Liver (tissue), 9 donors: ENCODE data around the gene CGRRF1. TPM values are rescaled to one million over a fixed set of nuclear protein-coding genes. Genes with fewer than 3 reads are reported as not detected.

Experiments
- DNase-seq: peaks from one replicate; pipeline ENCODE4 v3.0.0-alpha.2; 2017; ENCODE audit warnings: low spot score
- H3K27ac ChIP-seq, 2 donors: one replicate each; pipeline ENCODE4 v1.7.0; 2013; ENCODE audit warnings: inconsistent platforms in 2 of 2, low read length in 2 of 2, control low read depth in 1 of 2, low read depth in 1 of 2, mild to moderate bottlenecking in 1 of 2
- H3K27me3 ChIP-seq, 4 donors: one replicate each; pipeline versions ENCODE4 v1.6.1 to v1.7.0; 2013; ENCODE audit warnings: low read length in 3 of 4, inconsistent platforms in 1 of 4, mild to moderate bottlenecking in 1 of 4, moderate library complexity in 1 of 4; ENCODE audit not compliant: control insufficient read depth in 4 of 4, insufficient read depth in 4 of 4
- H3K36me3 ChIP-seq, 4 donors: one replicate each; pipeline versions ENCODE4 v1.6.1 to v1.7.0; 2013; ENCODE audit warnings: low read length in 3 of 4, mild to moderate bottlenecking in 3 of 4, low read depth in 1 of 4, moderate library complexity in 1 of 4; ENCODE audit not compliant: control insufficient read depth in 4 of 4, insufficient read depth in 3 of 4
- H3K4me1 ChIP-seq, 4 donors: one replicate each; pipeline versions ENCODE4 v1.6.1 to v1.7.0; 2013; ENCODE audit warnings: low read length in 3 of 4, mild to moderate bottlenecking in 3 of 4, moderate library complexity in 1 of 4; ENCODE audit not compliant: control insufficient read depth in 4 of 4, insufficient read depth in 4 of 4
- H3K4me3 ChIP-seq, 3 donors: one replicate each; pipeline versions ENCODE4 v1.6.1 to v1.7.0; 2013; ENCODE audit warnings: low read length in 3 of 3, control low read depth in 1 of 3, low read depth in 1 of 3, mild to moderate bottlenecking in 1 of 3
- H3K9ac ChIP-seq, 2 donors: one replicate each; pipeline ENCODE4 v1.7.0; 2013; ENCODE audit warnings: low read length in 2 of 2, mild to moderate bottlenecking in 2 of 2, moderate library complexity in 2 of 2, control low read depth in 1 of 2, low read depth in 1 of 2
- H3K9me3 ChIP-seq, 4 donors: one replicate each; pipeline versions ENCODE4 v1.6.1 to v1.7.0; 2013; ENCODE audit warnings: low read length in 3 of 4; ENCODE audit not compliant: control insufficient read depth in 4 of 4
- CTCF ChIP-seq: fragments of 150-350 bp; IDR thresholded peaks from 2 replicates; pipeline ENCODE4 v1.5.1; 2017; ENCODE audit warnings: improper control_type of control experiment, low read depth, low read length; ENCODE audit not compliant: missing input control
- EGR1 ChIP-seq, 2 donors: IDR thresholded peaks; 2 replicates each; pipeline ENCODE4 v1.6.1; 2016 to 2018; ENCODE audit warnings: antibody characterized with exemption in 2 of 2, low read depth in 2 of 2
- FOXA1 ChIP-seq: IDR thresholded peaks from 2 replicates; pipeline ENCODE4 v1.6.1; 2016; ENCODE audit warnings: antibody characterized with exemption
- FOXA2 ChIP-seq: IDR thresholded peaks from 2 replicates; pipeline ENCODE4 v1.6.1; 2016; ENCODE audit warnings: antibody characterized with exemption
- GABPA ChIP-seq, 2 donors: IDR thresholded peaks in 1 of 2; conservative IDR thresholded peaks in 1 of 2; 2 replicates each; pipeline ENCODE4 v1.6.1; 2016; ENCODE audit warnings: antibody characterized with exemption in 2 of 2, mild to moderate bottlenecking in 1 of 2, moderate library complexity in 1 of 2
- HNF4A ChIP-seq, 2 donors: conservative IDR thresholded peaks; 2 replicates each; pipeline ENCODE4 v1.6.1; 2016; ENCODE audit warnings: antibody characterized with exemption in 2 of 2, mild to moderate bottlenecking in 2 of 2
- HNF4G ChIP-seq: IDR thresholded peaks from 2 replicates; pipeline ENCODE4 v1.6.1; 2016; ENCODE audit warnings: antibody characterized with exemption
- JUND ChIP-seq, 2 donors: IDR thresholded peaks; 2 replicates each; pipeline ENCODE4 v1.6.1; 2016; ENCODE audit warnings: antibody characterized with exemption in 2 of 2
- MAX ChIP-seq: IDR thresholded peaks from 2 replicates; pipeline ENCODE4 v1.6.1; 2016; ENCODE audit warnings: antibody characterized with exemption
- RAD21 ChIP-seq, 2 donors: IDR thresholded peaks; 2 replicates each; pipeline ENCODE4 v1.6.1; 2016; ENCODE audit warnings: antibody characterized with exemption in 2 of 2, mild to moderate bottlenecking in 2 of 2
- REST ChIP-seq: IDR thresholded peaks from 2 replicates; pipeline ENCODE4 v1.6.1; 2016; ENCODE audit warnings: antibody characterized with exemption, mild to moderate bottlenecking
- RXRA ChIP-seq, 2 donors: IDR thresholded peaks; 2 replicates each; pipeline ENCODE4 v1.6.1; 2017 to 2018; ENCODE audit warnings: antibody characterized with exemption in 2 of 2, mild to moderate bottlenecking in 1 of 2
- SP1 ChIP-seq: IDR thresholded peaks from 2 replicates; pipeline ENCODE4 v1.6.1; 2018; ENCODE audit warnings: antibody characterized with exemption, mild to moderate bottlenecking
- YY1 ChIP-seq: IDR thresholded peaks from 2 replicates; pipeline ENCODE4 v1.6.1; 2016; ENCODE audit warnings: antibody characterized with exemption, mild to moderate bottlenecking
- WGBS: extraction: QIAGEN DNeasy Blood & Tissue Kit; methylation state at CpG from one replicate; pipeline ENCODE4 v1.1.7; 2013; 5-methylcytosine and 5-hydroxymethylcytosine counted together
- polyA plus RNA-seq, 2 donors: library from polyadenylated mRNA; stranded (reverse) in 1 of 2; unstranded in 1 of 2; fragments of 200-250 nt in 1 of 2; fragments of >200 nt in 1 of 2; fragmentation: Nextera tagmentation in 1 of 2; extraction: Ambion mirVana in 1 of 2; gene quantifications; one replicate each; pipeline versions ENCODE4 v1.2.1 to v1.2.3, GENCODE V29; 2013 to 2015
- total RNA-seq, 2 donors: library from RNA; depleted of rRNA; stranded (reverse); fragments of >200 nt; gene quantifications; one replicate each; pipeline ENCODE4 v1.2.3, GENCODE V29; 2014
- TF ChIP-seq, protein P1 (sequence below): IDR thresholded peaks from 2 replicates; pipeline ENCODE4 v1.6.1; 2016; ENCODE audit warnings: antibody characterized with exemption
- TF ChIP-seq, protein P2 (sequence below): IDR thresholded peaks from 2 replicates; pipeline ENCODE4 v1.6.1; 2016; ENCODE audit warnings: antibody characterized with exemption
- donor health status: healthy.
- donor health status: healthy.
- donor health status: healthy.
- donor health status: healthy.
- donor health status: healthy.

The CGRRF1 gene
- total and polyA plus RNA-seq, 4 donors, result 4.6 to 11.2 (median 5.0) TPM

DNA sequence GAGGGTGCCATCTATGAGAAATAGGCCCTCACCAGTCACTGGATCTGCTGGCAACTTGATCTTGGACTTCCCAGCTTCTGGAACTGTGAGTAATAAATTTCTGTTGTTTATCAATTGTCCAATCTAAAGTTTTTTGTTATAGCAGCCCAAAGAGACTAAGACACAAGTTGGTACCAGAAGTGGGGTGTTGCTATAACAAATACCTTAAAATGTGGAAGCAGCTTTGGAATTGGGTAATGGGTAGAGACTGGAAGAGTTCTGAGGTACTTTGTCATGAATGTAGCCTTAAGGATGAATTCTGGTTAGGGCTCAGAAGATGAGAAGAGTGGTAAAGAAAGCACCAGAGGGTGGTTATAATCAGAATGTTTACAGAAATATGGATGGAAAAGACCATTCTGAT, 42.4 kb upstream of the CGRRF1 start:
- peaks cover 0 to 5% (median 0%) of the 10 kb centered on the region in 4 donors for H3K4me1 ChIP-seq
- TF ChIP-seq HNF4A (conservative IDR thresholded peaks at IDR 0.05) (no peak), RAD21 (IDR thresholded peaks at IDR 0.05) (no peak), FOXA2 (no peak), RXRA (IDR thresholded peaks at IDR 0.05) (no peak), HNF4G (no peak), GABPA (IDR thresholded peaks at IDR 0.05 in 1 of 2, conservative IDR thresholded peaks at IDR 0.05 in 1 of 2) (no peak), FOXA1 (no peak), REST (no peak), SP1 (no peak), JUND (IDR thresholded peaks at IDR 0.05) (no peak), CTCF (no peak), EGR1 (IDR thresholded peaks at IDR 0.05; ENCODE audit: low read depth in 2 of 2) (no peak), MAX (no peak), YY1 (no peak)
- TF ChIP-seq, protein P1, sequence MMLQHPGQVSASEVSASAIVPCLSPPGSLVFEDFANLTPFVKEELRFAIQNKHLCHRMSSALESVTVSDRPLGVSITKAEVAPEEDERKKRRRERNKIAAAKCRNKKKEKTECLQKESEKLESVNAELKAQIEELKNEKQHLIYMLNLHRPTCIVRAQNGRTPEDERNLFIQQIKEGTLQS, result no peak
- TF ChIP-seq, protein P2, sequence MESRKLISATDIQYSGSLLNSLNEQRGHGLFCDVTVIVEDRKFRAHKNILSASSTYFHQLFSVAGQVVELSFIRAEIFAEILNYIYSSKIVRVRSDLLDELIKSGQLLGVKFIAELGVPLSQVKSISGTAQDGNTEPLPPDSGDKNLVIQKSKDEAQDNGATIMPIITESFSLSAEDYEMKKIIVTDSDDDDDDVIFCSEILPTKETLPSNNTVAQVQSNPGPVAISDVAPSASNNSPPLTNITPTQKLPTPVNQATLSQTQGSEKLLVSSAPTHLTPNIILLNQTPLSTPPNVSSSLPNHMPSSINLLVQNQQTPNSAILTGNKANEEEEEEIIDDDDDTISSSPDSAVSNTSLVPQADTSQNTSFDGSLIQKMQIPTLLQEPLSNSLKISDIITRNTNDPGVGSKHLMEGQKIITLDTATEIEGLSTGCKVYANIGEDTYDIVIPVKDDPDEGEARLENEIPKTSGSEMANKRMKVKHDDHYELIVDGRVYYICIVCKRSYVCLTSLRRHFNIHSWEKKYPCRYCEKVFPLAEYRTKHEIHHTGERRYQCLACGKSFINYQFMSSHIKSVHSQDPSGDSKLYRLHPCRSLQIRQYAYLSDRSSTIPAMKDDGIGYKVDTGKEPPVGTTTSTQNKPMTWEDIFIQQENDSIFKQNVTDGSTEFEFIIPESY, result no peak
- no peak overlapping the region for H3K9ac ChIP-seq
- no peaks in the 10 kb centered on the region for H3K36me3 ChIP-seq
- no peak overlapping the region for H3K4me3 ChIP-seq
- no peak for DNase-seq
- H3K9me3 ChIP-seq, result peaks cover 0 to 12% (median 3%) of the 10 kb centered on the region in 4 donors
- no peak overlapping the region for H3K27ac ChIP-seq
- peaks cover 0 to 4% (median 0%) of the 10 kb centered on the region in 4 donors for H3K27me3 ChIP-seq

DNA sequence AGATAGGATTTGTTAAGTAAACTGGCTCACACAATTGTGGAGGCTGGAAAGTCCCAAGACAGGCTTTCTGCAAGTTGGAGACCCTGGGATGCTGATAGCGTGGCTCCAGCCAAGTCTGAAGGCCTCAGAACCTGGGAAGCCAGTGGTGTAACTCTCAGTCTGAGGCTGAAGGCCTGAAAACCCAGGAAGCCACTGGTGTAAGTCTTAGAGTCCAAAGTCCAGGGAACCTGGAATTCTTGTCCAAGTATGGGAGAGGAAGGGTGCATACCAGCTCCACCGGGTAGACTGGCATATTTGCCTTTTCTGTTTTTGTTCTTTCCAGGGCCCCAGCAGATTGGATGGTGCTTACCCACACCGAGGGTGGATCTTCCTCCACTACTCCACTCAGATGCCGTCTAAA, 39.0 kb upstream of the CGRRF1 start:
- 92% methylated on average over 4 of the region's 4 CpGs for WGBS
- no peak overlapping the region for H3K27ac ChIP-seq

More for the DNA sequence above, 39.0 kb upstream of the CGRRF1 start:
- no peak overlapping the region for H3K4me3 ChIP-seq
- no peak for TF ChIP-seq REST
- TF ChIP-seq, protein P2, result no peak
- no peak for TF ChIP-seq GABPA (IDR thresholded peaks at IDR 0.05 in 1 of 2, conservative IDR thresholded peaks at IDR 0.05 in 1 of 2)
- no peak for TF ChIP-seq HNF4A (conservative IDR thresholded peaks at IDR 0.05)
- TF ChIP-seq, protein P1, result no peak
- TF ChIP-seq FOXA1, result no peak
- no peak for DNase-seq
- no peaks in the 10 kb centered on the region for H3K36me3 ChIP-seq
- H3K27me3 ChIP-seq, result no peaks in the 10 kb centered on the region
- peaks cover 0 to 5% (median 0%) of the 10 kb centered on the region in 4 donors for H3K4me1 ChIP-seq
- no peak overlapping the region for H3K9ac ChIP-seq
- peaks cover 0 to 12% (median 3%) of the 10 kb centered on the region in 4 donors for H3K9me3 ChIP-seq
